ENCODE measurements around the gene GABPA. TPM values are rescaled to one million over a fixed set of nuclear protein-coding genes. Genes with fewer than 3 reads are reported as not detected.

Gene GABPA
- total and polyA plus RNA-seq, 2 of the 13 experiments (the other 11 are each of a cell fraction or from before 2014, with no cell fraction given) = 7.4 to 13.2 TPM

GRCh38 chr21:25818121-25818520 is 83.3 kb downstream of the GABPA start (continued):
- no peak for TF ChIP-seq TAF15 (IDR thresholded peaks at IDR 0.05; ENCODE audit: low read depth, low read length, poor library complexity, severe bottlenecking)
- no peak for TF ChIP-seq MYC (CRISPR knock-in tag; IDR thresholded peaks at IDR 0.05; ENCODE audit: borderline replicate concordance)
- no peak for TF ChIP-seq ZNF839 (CRISPR knock-in tag; IDR thresholded peaks at IDR 0.05; ENCODE audit: borderline replicate concordance)
- no peak for TF ChIP-seq ZNF879 (CRISPR knock-in tag; IDR thresholded peaks at IDR 0.05)
- no peak for TF ChIP-seq ZBTB21 (CRISPR knock-in tag; IDR thresholded peaks at IDR 0.05)

- H3K9ac ChIP-seq (ENCODE audit: insufficient read depth, low read depth, low read length) = no peak overlapping the region
- FAIRE-seq (no peak), ATAC-seq (no peak), DNase-seq (ENCODE audit: low spot score) (no peak)
- BruUV-seq (replicated peaks) = no TSS peak
- H3K36me3 ChIP-seq (replicated peaks in 1 of 2; ENCODE audit: control insufficient read depth in 1 of 2, insufficient read depth in 2 of 2, low read length in 2 of 2) = no peaks in the 10 kb centered on the region
- H3K27ac ChIP-seq (ENCODE audit: extremely low read length, insufficient read depth, low read length) = no peak overlapping the region
- H3K4me3 ChIP-seq (replicated peaks in 1 of 3; ENCODE audit: insufficient read depth in 1 of 3, low read depth in 2 of 3, low read length in 3 of 3) = no peak overlapping the region
- POLR2A ChIA-PET = no interaction called here
- no peaks in the 10 kb centered on the region for H3K9me3 ChIP-seq (ENCODE audit: low read length)
- H2AFZ ChIP-seq (ENCODE audit: low read length) = no peak overlapping the region
- TF ChIP-seq HNRNPL (IDR thresholded peaks at IDR 0.05; ENCODE audit: low read depth, low read length) = no peak
- TF ChIP-seq SOX13 (IDR thresholded peaks at IDR 0.05) = no peak
- no peak for TF ChIP-seq SOX13 (CRISPR knock-in tag; conservative IDR thresholded peaks at IDR 0.05 in 1 of 2, IDR thresholded peaks at IDR 0.05 in 1 of 2)
- no peak for TF ChIP-seq GABPA (IDR thresholded peaks at IDR 0.05; ENCODE audit: low read depth, low read length)
- no peak for TF ChIP-seq GABPA (CRISPR knock-in tag; IDR thresholded peaks at IDR 0.05; ENCODE audit: low read depth)
- no peak for TF ChIP-seq IRF9 (CRISPR knock-in tag; IDR thresholded peaks at IDR 0.05; ENCODE audit: borderline replicate concordance)
- TF ChIP-seq KLF15 (CRISPR knock-in tag; IDR thresholded peaks at IDR 0.05; ENCODE audit: borderline replicate concordance) = no peak
- TF ChIP-seq TERF1 (CRISPR knock-in tag; IDR thresholded peaks at IDR 0.05) = no peak
- TF ChIP-seq STAT5B (CRISPR knock-in tag; IDR thresholded peaks at IDR 0.05) = no peak
- no peak for TF ChIP-seq MIER2 (CRISPR knock-in tag; IDR thresholded peaks at IDR 0.05)
- TF ChIP-seq ZNF616 (CRISPR knock-in tag; IDR thresholded peaks at IDR 0.05; ENCODE audit: low read depth) = no peak
- no peak for TF ChIP-seq NFKB2 (CRISPR knock-in tag; IDR thresholded peaks at IDR 0.05; ENCODE audit: borderline replicate concordance)
- TF ChIP-seq THYN1 (CRISPR knock-in tag; IDR thresholded peaks at IDR 0.05; ENCODE audit: borderline replicate concordance, low read depth) = no peak
- TF ChIP-seq ZNF230 (CRISPR knock-in tag; IDR thresholded peaks at IDR 0.05) = no peak
- no peak for TF ChIP-seq ZNF552 (CRISPR knock-in tag; IDR thresholded peaks at IDR 0.05; ENCODE audit: borderline replicate concordance)
- no peak for TF ChIP-seq ZNF670 (CRISPR knock-in tag; IDR thresholded peaks at IDR 0.05; ENCODE audit: borderline replicate concordance)
- no peak for TF ChIP-seq YY1 (IDR thresholded peaks at IDR 0.05; ENCODE audit: insufficient read depth, insufficient replicate concordance, low read depth, low read length)
- TF ChIP-seq ZNF740 (CRISPR knock-in tag; IDR thresholded peaks at IDR 0.05) = no peak
- no peak for TF ChIP-seq ELF1 (CRISPR knock-in tag; IDR thresholded peaks at IDR 0.05)
- H4K20me1 ChIP-seq (ENCODE audit: insufficient read depth, low read length) = no peaks in the 10 kb centered on the region
- WGBS (ENCODE audit: low lambda C conversion rate) = 0% methylated on average over 1 of the region's 1 CpG
- H3K4me1 ChIP-seq (ENCODE audit: insufficient read depth, low read length) = no peaks in the 10 kb centered on the region
- 0 out of 5 replicates have a peak, but pooled peaks cover 0 to 3% of the 10 kb centered on the region in 2 experiments for H3K27me3 ChIP-seq (ENCODE audit: control insufficient read depth in 1 of 2, insufficient read depth in 2 of 2, low read length in 2 of 2)
- in situ Hi-C loops (cut with HindIII; ENCODE audit: extremely low pct_ligation_motif_present, low pct_unique_long_range_greater_than_20kb) = no loop called here
- H3K4me2 ChIP-seq (ENCODE audit: low read depth, low read length) = no peak overlapping the region
- no peaks in the 10 kb centered on the region for H3K79me2 ChIP-seq (ENCODE audit: insufficient read depth, low read length)
- CTCF ChIA-PET (ENCODE audit: low intra/inter-chr PET ratio, low total read pairs) = no interaction called here
- intact Hi-C loops (cut with micrococcal nuclease; ENCODE audit: unreplicated experiment) = no loop called here
Observed at GRCh38 chr21:25818551-25818950, 83.8 kb downstream of the GABPA start.
